Measurements from ENCODE around the gene HDAC9.

DNA sequence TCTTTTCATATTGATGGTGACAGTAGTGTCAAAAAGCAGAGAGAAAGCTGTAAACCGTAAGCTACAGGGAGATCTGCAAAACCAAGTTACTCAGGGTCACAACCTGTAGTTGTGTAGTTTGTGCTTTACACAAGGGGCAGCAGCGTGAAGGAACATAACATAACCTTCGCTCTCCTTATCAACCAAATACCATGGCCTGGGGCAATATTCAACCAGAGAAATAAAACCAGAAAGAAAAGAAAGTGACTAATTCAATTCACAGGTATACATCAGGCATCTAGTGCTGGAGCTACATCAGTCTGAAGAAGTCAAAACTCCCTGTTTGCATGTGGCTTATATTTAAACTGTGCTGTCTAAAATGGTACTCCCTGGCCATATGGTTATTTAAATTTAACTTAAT, 397.6 kb downstream of the HDAC9 start:
- TF ChIP-seq, protein P1, sequence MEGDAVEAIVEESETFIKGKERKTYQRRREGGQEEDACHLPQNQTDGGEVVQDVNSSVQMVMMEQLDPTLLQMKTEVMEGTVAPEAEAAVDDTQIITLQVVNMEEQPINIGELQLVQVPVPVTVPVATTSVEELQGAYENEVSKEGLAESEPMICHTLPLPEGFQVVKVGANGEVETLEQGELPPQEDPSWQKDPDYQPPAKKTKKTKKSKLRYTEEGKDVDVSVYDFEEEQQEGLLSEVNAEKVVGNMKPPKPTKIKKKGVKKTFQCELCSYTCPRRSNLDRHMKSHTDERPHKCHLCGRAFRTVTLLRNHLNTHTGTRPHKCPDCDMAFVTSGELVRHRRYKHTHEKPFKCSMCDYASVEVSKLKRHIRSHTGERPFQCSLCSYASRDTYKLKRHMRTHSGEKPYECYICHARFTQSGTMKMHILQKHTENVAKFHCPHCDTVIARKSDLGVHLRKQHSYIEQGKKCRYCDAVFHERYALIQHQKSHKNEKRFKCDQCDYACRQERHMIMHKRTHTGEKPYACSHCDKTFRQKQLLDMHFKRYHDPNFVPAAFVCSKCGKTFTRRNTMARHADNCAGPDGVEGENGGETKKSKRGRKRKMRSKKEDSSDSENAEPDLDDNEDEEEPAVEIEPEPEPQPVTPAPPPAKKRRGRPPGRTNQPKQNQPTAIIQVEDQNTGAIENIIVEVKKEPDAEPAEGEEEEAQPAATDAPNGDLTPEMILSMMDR (IDR thresholded peaks at IDR 0.05), result no peak
- TF ChIP-seq ZFX (IDR thresholded peaks at IDR 0.05; ENCODE audit: borderline replicate concordance), result no peak

Measured in 22Rv1 (cell line).